Endothelial cell of umbilical vein (primary cell): Measurements from ENCODE around the gene CPZ. TPM values are rescaled to one million over a fixed set of nuclear protein-coding genes. Genes with fewer than 3 reads are reported as not detected.

ENCODE experiments used
- BruUV-seq: library from RNA; stranded (reverse); fragments of 400-500 nt; replicated peaks from 2 replicates; lab custom pipeline; 2021; lab: Mats Ljungman, UMichigan
- CTCF ChIA-PET: fragments of 300-600, 350-600 bp; sonication (Branson Sonifier 250); formaldehyde crosslinking; loops from one replicate; lab custom pipeline; 2021; ENCODE audit warnings: antibody characterized with exemption, inconsistent platforms; lab: Charles Lee
- POLR2A ChIA-PET: fragments of 300-600, 350-600 bp; sonication (Branson Sonifier 250); formaldehyde crosslinking; loops from one replicate; lab custom pipeline; 2021; ENCODE audit warnings: antibody characterized with exemption, inconsistent platforms; lab: Charles Lee
- DNase-seq: peaks from one replicate; pipeline ENCODE4 v3.0.0-alpha.2; 2011; ENCODE audit warnings: low read depth, low spot score
- FAIRE-seq: peaks from 2 replicates; lab custom pipeline; 2011; peaks lifted over from hg19 to GRCh38; lab: Jason Lieb, UNC
- H2AFZ ChIP-seq: 2 replicates; pipeline ENCODE4 v1.6.0; 2012; ENCODE audit warnings: low read depth, low read length, control low read depth, inconsistent platforms
- H3K27ac ChIP-seq: 2 replicates; pipeline ENCODE4 v1.5.1; 2011; ENCODE audit warnings: low read depth, mild to moderate bottlenecking, control low read depth, low read length, moderate library complexity; ENCODE audit not compliant: insufficient read depth
- H3K27me3 ChIP-seq, 2 experiments: 2 replicates each; pipeline versions ENCODE4 v1.6.0 to v1.6.1; 2011; ENCODE audit warnings: low read length in 2 of 2, mixed read lengths in 1 of 2; ENCODE audit not compliant: control insufficient read depth in 2 of 2, insufficient read depth in 2 of 2
- H3K36me3 ChIP-seq, 2 experiments: 2 replicates in 1 of 2; 3 replicates in 1 of 2; pipeline ENCODE4 v1.5.1; 2011; ENCODE audit warnings: low read length in 2 of 2, mild to moderate bottlenecking in 1 of 2, moderate library complexity in 1 of 2; ENCODE audit not compliant: control insufficient read depth in 2 of 2, insufficient read depth in 2 of 2; ENCODE audit errors: extremely low read depth in 1 of 2
- H3K4me1 ChIP-seq: 3 replicates; pipeline ENCODE4 v1.5.1; 2011; ENCODE audit warnings: mild to moderate bottlenecking, low read length; ENCODE audit not compliant: control insufficient read depth, insufficient read depth; ENCODE audit errors: extremely low read depth
- H3K4me2 ChIP-seq: 2 replicates; pipeline ENCODE4 v1.6.1; 2011; ENCODE audit warnings: low read length, control low read depth, mixed read lengths; ENCODE audit not compliant: insufficient read depth
- H3K4me3 ChIP-seq, 3 experiments: fragments of 200-600 bp in 1 of 3; sonication (generic), shearing (Covaris generic) in 1 of 3; replicated peaks in 1 of 3; 2 replicates each; pipeline ENCODE4 v1.5.1; 2011 to 2016; ENCODE audit warnings: control low read depth in 3 of 3, low read length in 3 of 3, mild to moderate bottlenecking in 2 of 3, inconsistent platforms in 1 of 3, low read depth in 1 of 3, moderate library complexity in 1 of 3; ENCODE audit not compliant: insufficient read depth in 1 of 3
- H3K79me2 ChIP-seq: 2 replicates; pipeline ENCODE4 v1.6.0; 2012; ENCODE audit warnings: low read length, inconsistent platforms; ENCODE audit not compliant: control insufficient read depth, insufficient read depth
- H3K9ac ChIP-seq: replicated peaks from 2 replicates; pipeline ENCODE3; 2011; ENCODE audit warnings: low read length, control low read depth; ENCODE audit not compliant: insufficient read depth; ENCODE audit errors: extremely low read depth
- H3K9me1 ChIP-seq: replicated peaks from 3 replicates; pipeline ENCODE4 v1.6.0; 2011; ENCODE audit warnings: mild to moderate bottlenecking, low read length; ENCODE audit not compliant: control insufficient read depth, insufficient read depth; ENCODE audit errors: extremely low read depth
- H3K9me3 ChIP-seq: replicated peaks from 2 replicates; pipeline ENCODE4 v1.5.1; 2012; ENCODE audit warnings: low read length, inconsistent platforms; ENCODE audit not compliant: control insufficient read depth, insufficient read depth
- H4K20me1 ChIP-seq: replicated peaks from 2 replicates; pipeline ENCODE3; 2011; ENCODE audit warnings: mild to moderate bottlenecking, low read length; ENCODE audit not compliant: control insufficient read depth, insufficient read depth; ENCODE audit errors: extremely low read depth
- EZH2 ChIP-seq: IDR thresholded peaks from 2 replicates; pipeline ENCODE4 v1.6.1; 2012; ENCODE audit warnings: borderline replicate concordance, low read depth, mild to moderate bottlenecking, moderate library complexity, low read length, inconsistent platforms; ENCODE audit not compliant: severe bottlenecking
- FOS ChIP-seq: IDR thresholded peaks from 2 replicates; pipeline ENCODE4 v1.6.1; 2011; ENCODE audit warnings: mild to moderate bottlenecking, low read length, moderate library complexity, borderline replicate concordance; ENCODE audit not compliant: insufficient read depth
- GATA2 ChIP-seq: IDR thresholded peaks from 2 replicates; pipeline ENCODE4 v1.7.0; 2011; ENCODE audit warnings: low read depth, mild to moderate bottlenecking, moderate library complexity, mixed read lengths, low read length; ENCODE audit not compliant: insufficient read length, insufficient read depth
- JUN ChIP-seq: IDR thresholded peaks from 2 replicates; pipeline ENCODE4 v1.6.1; 2011; ENCODE audit warnings: borderline replicate concordance, low read depth; ENCODE audit not compliant: insufficient read length, insufficient read depth
- MYC ChIP-seq: IDR thresholded peaks from one replicate; pipeline ENCODE4 v1.6.1; 2011; ENCODE audit warnings: mild to moderate bottlenecking, low read depth, low read length
- POLR2A ChIP-seq: IDR thresholded peaks from 2 replicates; pipeline ENCODE4 v1.6.1; 2012; ENCODE audit warnings: low read depth, mild to moderate bottlenecking, control low read depth, low read length
- POLR2AphosphoS5 ChIP-seq: IDR thresholded peaks from 2 replicates; pipeline ENCODE4 v1.6.1; 2012; ENCODE audit warnings: low read depth, mild to moderate bottlenecking, control low read depth, low read length, moderate library complexity; ENCODE audit not compliant: insufficient read depth
- dilution Hi-C: fragments of 300-500 bp; cut with MboI; formaldehyde crosslinking; loops from one replicate; pipeline ENCODE4 v1.15.0; 2019; ENCODE audit warnings: low sequenced_read_pairs; ENCODE audit not compliant: extremely low pct_ligation_motif_present
- intact Hi-C: fragments of 100-400 bp; cut with micrococcal nuclease; formaldehyde crosslinking; loops from one replicate; pipeline ENCODE4 v1.10.0; 2022
- polyA plus RNA-seq, 4 experiments: library from polyadenylated mRNA; depleted of rRNA in 3 of 4; stranded (reverse) in 3 of 4; unstranded in 1 of 4; fragments of >200 nt; gene quantifications; 2 replicates each; pipeline versions ENCODE4 v1.2.1 to v1.2.3, GENCODE V29; 2011 to 2012; ENCODE audit warnings: missing spikeins in 1 of 4
- total RNA-seq: library from RNA; stranded (reverse); gene quantifications from 2 replicates; pipeline ENCODE4 v1.2.3, GENCODE V29; 2021
- TF ChIP-seq, protein P1 (sequence below): IDR thresholded peaks from 2 replicates; pipeline ENCODE4 v1.6.1; 2011; ENCODE audit not compliant: insufficient read depth, insufficient read length
- TF ChIP-seq, protein P2 (sequence below), 2 donors: IDR thresholded peaks; 1 replicate in 1 of 2; 2 replicates in 1 of 2; pipeline ENCODE4 v1.5.1; 2011; ENCODE audit warnings: low read length in 2 of 2, mild to moderate bottlenecking in 2 of 2, moderate library complexity in 2 of 2, control low read depth in 1 of 2, inconsistent platforms in 1 of 2, low read depth in 1 of 2; ENCODE audit not compliant: insufficient read depth in 1 of 2; ENCODE audit errors: extremely low read depth in 1 of 2

Gene CPZ
- total and polyA plus RNA-seq, 2 donors (not counting 3 experiments of a cell fraction or from before 2014, with no cell fraction given) = not detected

DNA sequence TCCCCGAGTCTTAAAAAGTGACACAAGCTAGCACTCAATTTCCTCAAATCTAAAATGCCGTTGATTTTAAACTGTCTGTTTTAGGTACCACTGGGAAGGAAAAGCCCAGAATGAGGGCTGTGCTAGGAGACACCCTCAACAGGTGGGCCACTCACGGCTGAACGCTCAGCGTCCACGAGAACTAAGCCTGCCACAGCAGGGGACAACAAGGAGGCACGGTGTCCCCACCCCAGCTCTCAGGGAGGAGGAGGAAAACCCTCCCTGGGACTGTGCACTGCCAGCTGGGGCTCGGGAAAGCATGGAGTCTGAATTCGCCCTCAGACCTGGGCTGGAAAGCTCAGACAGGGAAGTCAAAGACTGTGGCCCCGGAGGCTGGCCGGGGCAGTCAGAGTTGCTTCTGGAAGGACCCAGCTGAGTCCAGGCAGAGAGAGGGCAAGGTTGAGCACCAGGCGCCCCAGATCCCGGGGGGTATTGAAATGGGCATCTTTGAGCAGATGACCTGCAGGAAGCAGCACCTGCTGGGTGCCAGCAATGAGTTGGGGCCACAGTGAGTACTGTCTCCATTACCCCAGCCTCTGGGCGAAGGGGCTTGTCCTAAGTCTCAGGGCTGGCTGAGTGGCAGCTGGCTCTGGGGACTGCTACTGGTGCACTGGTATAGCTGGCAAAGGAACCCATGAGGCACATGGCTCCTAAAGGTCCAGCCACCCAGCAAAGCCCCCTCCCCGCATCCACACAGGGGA, 769 bp upstream of the CPZ start:
- POLR2A ChIA-PET = no interaction called here

More for the DNA sequence above, 769 bp upstream of the CPZ start:
- Histone ChIP-seq H2AFZ (no peak overlapping the region), H3K27me3 (peaks cover 22 to 26% of the 10 kb centered on the region in 2 experiments), H3K4me1 (no peaks in the 10 kb centered on the region), H3K4me3 (no peak overlapping the region), H3K4me2 (no peak overlapping the region), H3K79me2 (no peaks in the 10 kb centered on the region), H3K9me1 (no peaks in the 10 kb centered on the region), H3K27ac (no peak overlapping the region), H3K36me3 (no peaks in the 10 kb centered on the region), H3K9me3 (no peaks in the 10 kb centered on the region), H3K9ac (no peak overlapping the region), H4K20me1 (no peaks in the 10 kb centered on the region)
- DNase-seq = no peak
- intact Hi-C loops (loop anchor here (10.0 kb wide), 1 partner anchor 327 kb away; the partner anchor contains the start of gene HTRA3), dilution Hi-C loops (no loop called here)
- CTCF ChIA-PET = interaction anchor here (1.0 to 1.9 kb wide), 3 partner anchors 16 to 123 kb away, joined by 3 to 11 read pairs (median 4); no protein-coding TSS in a partner anchor
- BruUV-seq = no TSS peak
- FAIRE-seq = no peak
- no peak for TF ChIP-seq MYC
- no peak for TF ChIP-seq GATA2
- TF ChIP-seq FOS = no peak
- no peak for TF ChIP-seq EZH2
- no peak for TF ChIP-seq POLR2AphosphoS5
- TF ChIP-seq, protein P1, sequence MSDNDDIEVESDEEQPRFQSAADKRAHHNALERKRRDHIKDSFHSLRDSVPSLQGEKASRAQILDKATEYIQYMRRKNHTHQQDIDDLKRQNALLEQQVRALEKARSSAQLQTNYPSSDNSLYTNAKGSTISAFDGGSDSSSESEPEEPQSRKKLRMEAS = no peak
- TF ChIP-seq, protein P2, sequence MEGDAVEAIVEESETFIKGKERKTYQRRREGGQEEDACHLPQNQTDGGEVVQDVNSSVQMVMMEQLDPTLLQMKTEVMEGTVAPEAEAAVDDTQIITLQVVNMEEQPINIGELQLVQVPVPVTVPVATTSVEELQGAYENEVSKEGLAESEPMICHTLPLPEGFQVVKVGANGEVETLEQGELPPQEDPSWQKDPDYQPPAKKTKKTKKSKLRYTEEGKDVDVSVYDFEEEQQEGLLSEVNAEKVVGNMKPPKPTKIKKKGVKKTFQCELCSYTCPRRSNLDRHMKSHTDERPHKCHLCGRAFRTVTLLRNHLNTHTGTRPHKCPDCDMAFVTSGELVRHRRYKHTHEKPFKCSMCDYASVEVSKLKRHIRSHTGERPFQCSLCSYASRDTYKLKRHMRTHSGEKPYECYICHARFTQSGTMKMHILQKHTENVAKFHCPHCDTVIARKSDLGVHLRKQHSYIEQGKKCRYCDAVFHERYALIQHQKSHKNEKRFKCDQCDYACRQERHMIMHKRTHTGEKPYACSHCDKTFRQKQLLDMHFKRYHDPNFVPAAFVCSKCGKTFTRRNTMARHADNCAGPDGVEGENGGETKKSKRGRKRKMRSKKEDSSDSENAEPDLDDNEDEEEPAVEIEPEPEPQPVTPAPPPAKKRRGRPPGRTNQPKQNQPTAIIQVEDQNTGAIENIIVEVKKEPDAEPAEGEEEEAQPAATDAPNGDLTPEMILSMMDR (IDR thresholded peaks at IDR 0.05; ENCODE audit: extremely low read depth in 1 of 2, insufficient read depth in 1 of 2, low read depth in 1 of 2, low read length in 2 of 2) = no peak
- TF ChIP-seq POLR2A = no peak
- no peak for TF ChIP-seq JUN
